Measurements from ENCODE around the gene LLPH. TPM values are rescaled to one million over a fixed set of nuclear protein-coding genes. Genes with fewer than 3 reads are reported as not detected.

LLPH gene
- total RNA-seq, 1 experiment from 2014 or later = 44.3 TPM

DNA sequence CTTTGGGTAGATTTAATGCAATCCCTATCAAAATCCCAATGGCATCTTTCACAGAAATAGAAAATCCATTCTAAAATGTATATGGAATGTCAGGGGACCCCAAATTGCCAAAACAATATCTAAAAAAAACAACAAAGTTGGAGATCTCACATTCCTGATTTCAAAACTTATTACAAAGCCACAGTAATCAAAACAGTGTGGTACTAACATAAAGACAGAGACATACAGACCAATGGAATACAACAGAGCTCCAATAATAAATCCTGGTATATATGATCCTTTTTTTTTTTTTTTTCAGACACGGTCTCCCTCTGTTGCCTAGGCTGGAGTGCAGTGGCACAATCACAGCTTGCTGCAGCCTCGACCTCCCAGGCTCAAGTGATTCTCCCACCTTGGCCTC lies 34.6 kb upstream of the LLPH start:
- BruUV-seq (replicated peaks) = no TSS peak
- ChIA-PET CTCF (no interaction called here), POLR2A (no interaction called here)
- intact Hi-C loops (cut with micrococcal nuclease) = no loop called here
- DNase-seq (ENCODE audit: unreplicated experiment) = no peak
- H3K4me1 Mint-ChIP-seq (ENCODE audit: insufficient read depth, unreplicated experiment) = peaks cover 20% of the 10 kb centered on the region
- no peaks in the 10 kb centered on the region for H3K27me3 Mint-ChIP-seq (ENCODE audit: insufficient read depth, unreplicated experiment)
- no peak overlapping the region for H3K4me3 Mint-ChIP-seq (ENCODE audit: unreplicated experiment)
- TF ChIP-seq, protein P1, sequence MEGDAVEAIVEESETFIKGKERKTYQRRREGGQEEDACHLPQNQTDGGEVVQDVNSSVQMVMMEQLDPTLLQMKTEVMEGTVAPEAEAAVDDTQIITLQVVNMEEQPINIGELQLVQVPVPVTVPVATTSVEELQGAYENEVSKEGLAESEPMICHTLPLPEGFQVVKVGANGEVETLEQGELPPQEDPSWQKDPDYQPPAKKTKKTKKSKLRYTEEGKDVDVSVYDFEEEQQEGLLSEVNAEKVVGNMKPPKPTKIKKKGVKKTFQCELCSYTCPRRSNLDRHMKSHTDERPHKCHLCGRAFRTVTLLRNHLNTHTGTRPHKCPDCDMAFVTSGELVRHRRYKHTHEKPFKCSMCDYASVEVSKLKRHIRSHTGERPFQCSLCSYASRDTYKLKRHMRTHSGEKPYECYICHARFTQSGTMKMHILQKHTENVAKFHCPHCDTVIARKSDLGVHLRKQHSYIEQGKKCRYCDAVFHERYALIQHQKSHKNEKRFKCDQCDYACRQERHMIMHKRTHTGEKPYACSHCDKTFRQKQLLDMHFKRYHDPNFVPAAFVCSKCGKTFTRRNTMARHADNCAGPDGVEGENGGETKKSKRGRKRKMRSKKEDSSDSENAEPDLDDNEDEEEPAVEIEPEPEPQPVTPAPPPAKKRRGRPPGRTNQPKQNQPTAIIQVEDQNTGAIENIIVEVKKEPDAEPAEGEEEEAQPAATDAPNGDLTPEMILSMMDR (IDR thresholded peaks at IDR 0.05; ENCODE audit: unreplicated experiment) = no peak
- peaks cover 18% of the 10 kb centered on the region for H3K36me3 Mint-ChIP-seq (ENCODE audit: insufficient read depth, unreplicated experiment)
- H3K27ac Mint-ChIP-seq (ENCODE audit: low read depth, unreplicated experiment) = no peak overlapping the region
- no peaks in the 10 kb centered on the region for H3K9me3 Mint-ChIP-seq (ENCODE audit: unreplicated experiment)

DNA sequence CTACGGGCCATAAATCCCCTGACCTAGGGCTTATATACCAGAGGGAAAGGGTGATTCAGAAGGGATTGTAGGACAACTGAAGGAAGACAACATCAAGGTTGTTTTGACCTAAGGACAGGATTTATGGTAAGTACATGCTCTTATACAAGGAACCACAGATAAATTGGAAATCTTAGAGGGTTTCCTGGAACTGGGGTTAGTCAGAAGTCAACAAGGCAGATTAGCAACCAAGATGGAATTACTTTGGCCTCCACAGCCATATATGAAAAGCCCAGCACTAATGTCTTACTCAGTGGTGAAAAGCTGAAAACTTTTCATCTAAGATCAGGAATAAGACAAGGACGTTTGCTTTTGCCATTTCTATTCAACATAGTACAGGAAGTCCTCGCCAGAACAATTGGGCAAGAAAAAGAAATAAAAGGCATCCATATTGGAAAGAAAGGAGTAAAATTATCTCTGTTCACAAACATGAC lies 33.8 kb upstream of the LLPH start:
- H3K9me3 Mint-ChIP-seq (ENCODE audit: unreplicated experiment) = no peaks in the 10 kb centered on the region
- CTCF ChIA-PET = no interaction called here
- BruUV-seq (replicated peaks) = no TSS peak

DNA sequence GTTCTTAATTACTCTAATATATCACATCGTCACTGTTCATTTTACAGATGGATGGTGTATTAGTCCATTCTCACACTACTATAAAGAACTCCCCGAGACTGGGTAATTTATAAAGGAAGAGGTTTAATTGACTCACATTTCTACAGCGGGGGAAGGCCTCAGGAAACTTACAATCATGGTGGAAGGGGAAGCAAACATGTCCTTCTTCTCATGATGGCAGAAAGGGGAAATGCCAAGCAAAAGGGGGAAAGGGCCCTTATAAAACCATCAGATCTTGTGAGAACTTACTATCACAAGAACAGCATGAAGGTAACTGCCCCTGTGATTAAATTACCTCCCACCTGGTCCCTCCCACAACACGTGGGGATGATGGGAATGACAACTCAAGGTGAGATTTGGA lies 32.7 kb upstream of the LLPH start:
- ChIA-PET POLR2A (no interaction called here), CTCF (no interaction called here)
- no peaks in the 10 kb centered on the region for H3K9me3 Mint-ChIP-seq (ENCODE audit: unreplicated experiment)
- intact Hi-C loops (cut with micrococcal nuclease) = no loop called here
- no peak overlapping the region for H3K4me3 Mint-ChIP-seq (ENCODE audit: unreplicated experiment)
- H3K36me3 Mint-ChIP-seq (ENCODE audit: insufficient read depth, unreplicated experiment) = peaks cover 32% of the 10 kb centered on the region
- H3K4me1 Mint-ChIP-seq (ENCODE audit: insufficient read depth, unreplicated experiment) = peaks cover 11% of the 10 kb centered on the region
- no peak for DNase-seq (ENCODE audit: unreplicated experiment)
- H3K27me3 Mint-ChIP-seq (ENCODE audit: insufficient read depth, unreplicated experiment) = no peaks in the 10 kb centered on the region
- TF ChIP-seq, protein P1 (IDR thresholded peaks at IDR 0.05; ENCODE audit: unreplicated experiment) = no peak
- no TSS peak for BruUV-seq (replicated peaks)
- H3K27ac Mint-ChIP-seq (ENCODE audit: low read depth, unreplicated experiment) = no peak overlapping the region

More for the DNA sequence above, 33.8 kb upstream of the LLPH start:
- POLR2A ChIA-PET = no interaction called here
- Mint-ChIP-seq H3K36me3 (ENCODE audit: insufficient read depth, unreplicated experiment) (peaks cover 24% of the 10 kb centered on the region), H3K27ac (ENCODE audit: low read depth, unreplicated experiment) (no peak overlapping the region), H3K27me3 (ENCODE audit: insufficient read depth, unreplicated experiment) (no peaks in the 10 kb centered on the region), H3K4me1 (ENCODE audit: insufficient read depth, unreplicated experiment) (peaks cover 20% of the 10 kb centered on the region), H3K4me3 (ENCODE audit: unreplicated experiment) (no peak overlapping the region)
- TF ChIP-seq, protein P1 (IDR thresholded peaks at IDR 0.05; ENCODE audit: unreplicated experiment) = no peak
- DNase-seq (ENCODE audit: unreplicated experiment) = no peak
- intact Hi-C loops (cut with micrococcal nuclease) = no loop called here

DNA sequence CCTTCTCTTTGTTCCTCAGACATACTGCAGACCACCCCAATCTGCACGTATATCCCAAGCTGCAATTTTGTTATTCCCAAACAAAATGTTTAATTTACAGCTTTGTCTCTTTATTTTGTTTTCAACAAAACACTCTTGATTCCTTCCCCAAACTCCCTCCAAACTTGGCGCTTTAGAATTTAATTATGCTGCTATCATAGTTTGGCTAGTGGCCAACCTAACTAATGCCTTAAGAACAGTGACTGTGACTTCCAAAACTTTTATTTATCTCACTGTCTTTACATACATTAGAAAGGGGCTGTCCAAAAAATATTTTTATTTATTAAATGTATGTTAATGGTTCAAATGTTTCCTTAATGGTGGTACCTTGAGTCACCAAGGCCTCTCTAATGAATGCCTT lies 32.2 kb upstream of the LLPH start:
- Mint-ChIP-seq H3K27ac (ENCODE audit: low read depth, unreplicated experiment) (no peak overlapping the region), H3K27me3 (ENCODE audit: insufficient read depth, unreplicated experiment) (no peaks in the 10 kb centered on the region)

More for the DNA sequence above, 32.2 kb upstream of the LLPH start:
- Mint-ChIP-seq H3K4me1 (ENCODE audit: insufficient read depth, unreplicated experiment) (peaks cover 6% of the 10 kb centered on the region), H3K9me3 (ENCODE audit: unreplicated experiment) (no peaks in the 10 kb centered on the region), H3K36me3 (ENCODE audit: insufficient read depth, unreplicated experiment) (peaks cover 30% of the 10 kb centered on the region), H3K4me3 (ENCODE audit: unreplicated experiment) (no peak overlapping the region)
- intact Hi-C loops (cut with micrococcal nuclease) = no loop called here
- TF ChIP-seq, protein P1 (IDR thresholded peaks at IDR 0.05; ENCODE audit: unreplicated experiment) = no peak
- no peak for DNase-seq (ENCODE audit: unreplicated experiment)
- ChIA-PET CTCF (interaction anchor here (0.7 to 1.2 kb wide), 2 partner anchors 18 to 1368 kb away, joined by 3 to 4 read pairs; no protein-coding TSS in a partner anchor), POLR2A (interaction anchor here (0.6 kb wide), 1 partner anchor 489 kb away, joined by 3 read pairs; no protein-coding TSS in a partner anchor)
- no TSS peak for BruUV-seq (replicated peaks)

Measured in MCF 10A (cell line).